CD4-positive, alpha-beta T cell treated with Interleukin-15 for 1 hour (primary cell): ENCODE data around the gene KRT82.

Experiments used
- DNase-seq: peaks from one replicate; pipeline ENCODE4 v3.0.0-alpha.2; 2020

Gene KRT82

GRCh38 chr12:52379536-52379935, 26.6 kb downstream of the KRT82 start:
- DNase-seq = no peak

DNA sequence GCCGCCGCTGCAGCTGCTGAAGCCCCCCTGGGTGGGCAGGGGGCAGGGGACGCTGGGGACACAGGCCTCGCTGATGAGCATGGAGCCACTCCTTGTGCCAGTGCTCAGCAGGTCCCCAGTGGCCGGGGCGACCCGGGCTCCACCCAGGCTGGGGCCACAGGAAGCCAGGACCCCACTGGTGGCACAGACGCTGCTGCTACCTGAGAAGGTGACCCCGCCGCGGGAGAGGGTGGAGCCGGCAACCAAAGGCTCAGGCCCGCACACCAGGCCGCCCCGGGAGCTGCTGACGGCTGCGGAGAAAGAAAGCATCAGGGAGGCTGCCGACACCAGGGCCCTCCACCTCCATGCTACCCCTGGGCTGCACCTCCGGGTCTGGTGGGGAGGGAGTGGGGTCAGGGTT, 28.0 kb downstream of the KRT82 start:
- no peak for DNase-seq

GRCh38 chr12:52377266-52377665, 28.9 kb downstream of the KRT82 start:
- no peak for DNase-seq

DNA sequence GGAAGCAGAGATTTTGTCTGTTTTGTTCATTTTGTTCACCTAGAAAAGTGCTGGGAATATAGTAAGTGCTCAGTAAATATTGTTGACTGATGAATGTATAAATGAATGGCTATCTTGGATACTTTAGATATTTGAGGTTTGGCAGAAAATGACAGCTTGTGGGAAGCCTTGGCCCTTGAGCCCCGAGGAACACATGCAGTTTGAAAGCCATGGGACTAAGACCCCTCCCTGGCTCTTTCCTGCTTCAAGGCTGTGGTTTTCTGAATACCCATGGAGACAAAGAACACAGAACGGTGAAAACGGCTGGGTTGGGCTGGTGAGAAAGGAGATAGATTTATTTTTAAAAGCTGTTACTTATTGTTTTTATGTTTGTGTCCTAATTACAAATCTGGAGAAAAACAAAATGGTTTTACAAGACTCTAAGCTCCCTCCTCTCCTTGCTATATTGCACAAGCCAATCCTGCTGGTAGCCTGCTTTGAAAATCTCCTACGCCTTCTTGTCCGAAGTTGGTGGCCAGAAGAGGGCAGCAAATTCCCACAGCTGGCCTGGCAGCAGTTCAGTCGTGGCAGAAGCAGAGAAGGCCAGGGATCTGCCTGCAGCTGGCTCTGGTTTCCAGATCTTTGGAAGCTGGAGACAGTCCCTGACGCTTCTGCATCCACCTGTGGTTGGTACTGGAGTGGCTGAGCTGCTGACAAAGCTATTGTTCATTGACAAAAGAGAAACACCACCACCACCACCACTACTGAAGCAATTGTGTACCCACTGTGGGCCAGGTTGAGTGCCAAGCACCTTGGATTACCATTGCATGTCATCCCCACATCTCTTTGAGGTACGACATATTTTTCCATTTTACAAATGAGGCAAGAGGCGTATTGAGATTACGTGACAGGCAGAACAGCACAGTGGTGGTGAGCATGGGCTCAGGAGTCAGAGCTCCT, 33.6 kb downstream of the KRT82 start:
- DNase-seq = peak; percentile 43

DNA sequence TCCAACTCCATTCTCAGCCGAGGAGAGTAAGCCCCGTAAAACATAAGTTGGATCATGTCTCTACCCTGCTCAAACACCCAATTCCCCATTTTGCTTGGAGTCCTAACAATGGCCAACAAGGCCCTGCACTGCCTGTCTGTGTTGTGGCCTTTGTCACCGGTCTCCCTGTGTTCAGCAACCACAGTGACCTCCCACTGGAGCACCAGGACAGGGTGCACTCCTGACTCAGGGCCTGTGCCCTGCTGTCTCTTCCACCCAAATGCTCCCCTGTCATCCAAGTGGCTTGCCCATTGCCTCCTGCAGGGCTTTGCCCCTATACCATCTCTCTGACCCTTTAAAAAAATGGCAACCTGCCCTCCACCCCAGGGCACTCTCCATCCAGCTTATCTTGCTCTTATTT, 34.4 kb downstream of the KRT82 start:
- peak; percentile 15 for DNase-seq

- peak; percentile 5 for DNase-seq
Measured at GRCh38 chr12:52370926-52371608, 35.1 kb downstream of the KRT82 start.

DNA sequence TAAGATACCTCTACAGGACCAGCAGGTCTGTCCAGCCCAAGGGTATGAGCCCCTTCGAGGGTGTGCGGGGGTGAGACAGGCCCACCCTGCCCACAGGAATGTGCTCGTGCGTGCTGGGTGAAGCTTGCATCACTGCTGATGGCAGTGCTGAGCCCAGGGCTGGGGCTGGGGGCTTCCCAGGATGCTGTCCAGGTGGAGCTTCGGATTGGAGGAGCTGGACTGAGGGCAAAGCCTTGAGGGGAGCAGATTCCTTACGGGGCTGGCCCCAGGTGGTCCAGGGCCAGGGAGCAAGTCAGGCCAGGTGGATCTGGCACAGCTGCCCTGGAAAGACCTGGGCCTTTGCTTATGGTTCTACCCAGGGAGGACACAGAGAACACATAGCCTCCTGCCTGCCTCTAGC, 36.3 kb downstream of the KRT82 start:
- DNase-seq = no peak

- no peak for DNase-seq
Measured at GRCh38 chr12:52369211-52369610, 36.9 kb downstream of the KRT82 start.

DNA sequence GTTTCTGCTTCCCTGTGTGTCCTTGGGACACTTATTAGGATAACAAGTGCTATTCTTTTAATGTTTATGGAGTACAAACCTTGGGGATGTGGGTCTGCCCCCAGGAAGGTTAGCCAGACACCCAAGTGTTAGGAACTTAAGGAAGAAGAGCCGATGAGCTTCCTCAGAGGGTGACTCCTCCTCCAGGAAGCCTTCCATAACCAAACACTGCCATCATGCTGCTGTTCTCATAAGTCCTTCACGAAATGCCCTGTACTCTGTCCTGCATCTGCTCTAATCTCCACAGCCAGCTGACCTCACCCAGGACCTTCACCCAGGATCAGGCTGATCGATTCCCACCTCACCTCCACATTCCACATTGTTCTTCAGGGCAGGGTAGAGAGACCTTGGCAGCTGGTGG, 37.6 kb downstream of the KRT82 start:
- DNase-seq = no peak

GRCh38 chr12:52367876-52368275, 38.3 kb downstream of the KRT82 start:
- no peak for DNase-seq

DNA sequence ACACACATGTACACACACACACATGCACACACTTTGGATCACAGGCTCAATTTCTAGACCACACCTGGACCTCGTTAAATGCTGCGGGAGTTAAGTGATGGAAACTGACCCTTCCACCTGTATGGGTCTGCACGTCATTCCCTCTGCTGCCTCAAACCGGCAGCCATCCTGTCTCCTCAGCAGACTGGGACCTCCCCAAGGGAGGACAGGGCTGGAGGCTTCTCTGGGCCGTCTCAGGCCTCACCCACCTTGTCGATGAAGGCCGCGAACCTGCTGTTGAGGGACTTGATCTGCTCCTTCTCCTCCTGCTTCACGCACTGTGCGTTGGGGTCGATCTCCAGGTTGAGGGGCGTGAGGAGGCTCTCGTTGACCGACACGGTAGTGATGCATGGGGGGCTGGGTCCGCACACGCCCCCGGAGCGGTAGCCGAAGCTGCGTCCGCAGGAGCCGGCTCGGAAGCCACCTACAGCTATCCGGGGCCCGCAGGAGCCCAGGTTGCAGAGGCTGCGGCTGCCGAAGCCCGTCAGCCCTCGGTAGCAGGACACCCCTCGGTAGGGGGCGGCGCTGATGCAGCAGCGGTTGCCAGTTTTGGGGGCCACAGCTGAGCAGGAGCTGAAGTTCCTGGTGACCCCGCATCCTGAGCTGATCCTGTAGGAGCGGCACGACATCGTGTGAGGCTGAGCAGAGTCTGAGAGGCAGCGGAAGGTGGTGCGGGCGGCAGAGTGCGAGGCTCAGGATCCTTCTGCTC, 39.2 kb downstream of the KRT82 start, which contains the start of gene KRT85:
TSS of gene KRT85 (minus strand) at position 744 of the 748 bp plus-strand sequence. CDS start at position 668, 76 bp downstream.
- DNase-seq = no peak

DNA sequence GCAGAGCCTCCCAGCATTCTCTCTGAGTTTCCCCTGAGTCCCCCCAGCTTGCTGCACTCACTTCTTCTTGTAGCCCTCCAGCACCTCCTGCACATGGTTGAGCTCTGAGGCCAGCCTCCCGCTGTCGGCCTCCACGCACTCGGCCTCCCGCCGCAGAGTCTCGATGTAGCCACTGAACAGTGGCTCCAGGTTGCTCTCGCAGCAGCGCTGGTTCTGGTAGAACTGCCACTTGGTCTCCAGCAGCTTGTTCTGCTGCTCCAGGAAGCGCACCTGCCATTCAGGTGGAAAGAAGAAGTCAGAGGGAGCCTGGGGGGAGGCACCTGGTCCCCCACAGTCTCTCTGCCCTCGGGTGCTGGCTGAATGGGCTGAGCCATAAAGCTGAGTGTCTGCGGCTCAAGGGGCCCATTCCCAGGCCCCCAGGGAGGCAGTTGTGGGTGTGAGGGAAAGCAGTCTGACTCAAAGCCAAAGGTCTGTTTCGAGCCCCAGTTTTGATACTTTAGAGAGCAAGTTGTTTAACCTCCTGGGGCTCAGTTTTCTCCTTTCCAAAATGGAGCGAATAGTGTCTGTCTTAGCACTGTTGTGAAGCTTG, 41.1 kb downstream of the KRT82 start:
- no peak for DNase-seq

GRCh38 chr12:52364061-52364460, 42.1 kb downstream of the KRT82 start:
- no peak for DNase-seq

DNA sequence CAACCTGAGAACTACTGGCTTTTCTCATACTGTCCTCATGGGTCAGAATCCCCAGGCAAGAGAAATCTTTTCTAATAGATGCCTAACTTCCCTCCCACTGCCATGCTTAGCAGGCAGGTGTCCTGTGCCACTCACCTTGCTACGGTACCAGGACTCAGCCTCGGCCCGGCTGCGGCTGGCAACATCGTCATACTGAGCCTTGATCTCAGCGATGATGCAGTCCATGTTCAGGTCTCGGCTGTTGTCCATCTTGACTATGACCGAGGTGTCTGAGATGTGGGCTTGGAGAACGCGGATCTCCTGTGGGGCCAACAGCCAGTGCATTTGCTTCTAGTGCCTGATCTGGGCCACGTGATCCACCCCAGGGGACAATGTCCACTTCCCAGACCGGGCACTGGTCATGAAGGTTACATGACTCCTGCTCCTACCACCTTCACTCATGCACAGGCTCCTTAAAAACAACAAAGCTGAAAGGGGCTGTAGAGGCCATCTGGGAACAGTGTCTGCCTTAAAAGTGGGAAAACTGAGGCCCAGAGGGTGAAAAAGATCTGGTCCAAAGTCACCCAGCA, 42.9 kb downstream of the KRT82 start:
- DNase-seq = no peak

DNA sequence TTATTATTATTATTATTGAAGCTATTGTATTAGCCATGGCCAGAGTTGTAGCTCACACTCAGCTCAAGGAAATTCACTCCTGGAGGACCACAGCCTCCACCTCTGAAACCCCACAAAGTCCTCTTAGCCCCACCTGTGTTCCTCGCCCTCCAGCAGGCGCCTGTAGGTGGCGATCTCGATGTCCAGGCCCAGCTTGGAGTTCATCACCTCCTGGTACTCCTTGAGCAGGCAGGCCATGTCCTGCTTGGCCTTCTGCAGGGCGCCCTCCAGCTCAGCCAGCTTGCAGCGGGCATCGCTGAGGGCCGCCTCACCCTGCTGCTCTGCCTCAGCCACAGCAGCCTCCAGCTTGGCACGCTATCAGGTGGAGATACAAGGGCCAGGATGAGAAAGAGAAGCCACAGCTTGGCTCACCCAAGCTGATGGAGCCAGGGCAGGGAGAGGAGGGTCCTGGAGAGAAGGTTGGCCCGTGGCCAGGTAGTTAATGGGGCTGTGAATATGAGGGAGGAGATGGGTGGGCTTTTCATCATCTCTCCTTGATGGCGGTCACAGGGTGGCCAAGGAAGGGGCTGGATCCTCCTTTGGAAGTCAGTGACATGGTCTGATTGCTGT, 43.9 kb downstream of the KRT82 start:
- no peak for DNase-seq

DNA sequence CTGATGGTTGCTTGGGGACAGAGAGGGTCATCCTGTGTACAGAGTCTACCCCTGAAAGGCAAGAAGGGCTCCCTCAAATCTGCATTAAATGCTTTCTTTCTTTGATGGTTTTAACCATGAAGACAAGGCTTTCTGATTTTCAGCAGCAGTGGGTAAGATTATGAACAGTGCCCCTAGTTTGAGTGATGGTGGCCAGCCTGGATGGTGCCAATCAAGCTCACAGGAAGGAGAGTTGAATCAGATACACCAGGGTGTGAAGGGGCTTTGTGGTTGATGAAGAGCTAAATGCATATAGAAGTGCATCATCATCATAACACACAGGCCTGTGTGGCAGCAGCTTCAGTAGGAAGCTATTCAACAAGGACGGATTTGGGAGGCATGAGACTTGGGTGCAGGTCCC, 44.6 kb downstream of the KRT82 start:
- no peak for DNase-seq

- no peak for DNase-seq
Measured at GRCh38 chr12:52360663-52361271, 45.4 kb downstream of the KRT82 start.

GRCh38 chr12:52360106-52360662, 46.0 kb downstream of the KRT82 start:
- DNase-seq = no peak

GRCh38 chr12:52359621-52360061, 46.5 kb downstream of the KRT82 start:
- no peak for DNase-seq

- no peak for DNase-seq
Measured at GRCh38 chr12:52358575-52359350, 47.4 kb downstream of the KRT82 start.
